Effector memory CD8-positive, alpha-beta T cell (primary cell): ENCODE results near the gene NEURL1B.

Source experiments
- ATAC-seq: fragments of 150-1000 bp; cut with Tn5 transposase; replicated peaks from 2 replicates; pipeline ENCODE4 v1.10.0; 2021; ENCODE audit warnings: mild to moderate bottlenecking, moderate library complexity
- DNase-seq, 3 experiments: peaks; one replicate each; pipeline ENCODE4 v3.0.0; 2021
- H3K27ac Mint-ChIP-seq, 2 donors: one replicate each; pipeline ENCODE4 v1.8.0; 2022; ENCODE audit warnings: mild to moderate bottlenecking in 2 of 2, mixed read lengths in 2 of 2, moderate library complexity in 2 of 2
- H3K27me3 Mint-ChIP-seq, 2 donors: one replicate each; pipeline ENCODE4 v1.8.0; 2022; ENCODE audit warnings: mixed read lengths in 2 of 2
- H3K36me3 Mint-ChIP-seq: one replicate; pipeline ENCODE4 v1.8.0; 2022; ENCODE audit warnings: mild to moderate bottlenecking, moderate library complexity, mixed read lengths; ENCODE audit not compliant: insufficient read depth
- H3K4me1 Mint-ChIP-seq, 2 donors: one replicate each; pipeline ENCODE4 v1.8.0; 2022; ENCODE audit warnings: low read depth in 2 of 2, mixed read lengths in 2 of 2
- H3K4me3 Mint-ChIP-seq, 2 donors: one replicate each; pipeline ENCODE4 v1.8.0; 2022; ENCODE audit warnings: mild to moderate bottlenecking in 2 of 2, mixed read lengths in 2 of 2, moderate library complexity in 2 of 2
- H3K9me3 Mint-ChIP-seq, 2 donors: one replicate each; pipeline ENCODE4 v1.8.0; 2022; ENCODE audit warnings: mixed read lengths in 2 of 2

Gene NEURL1B

GRCh38 chr5:172731680-172732074 lies 90.6 kb downstream of the NEURL1B start:
- peaks cover 0 to 6% of the 10 kb centered on the region in 2 donors for H3K27me3 Mint-ChIP-seq
- peak overlapping the region in 1 of 2 donors; percentile 84 for H3K27ac Mint-ChIP-seq

GRCh38 chr5:172732201-172732865 lies 91.3 kb downstream of the NEURL1B start:
- H3K9me3 Mint-ChIP-seq, result no peaks in the 10 kb centered on the region
- no peak for DNase-seq
- H3K27me3 Mint-ChIP-seq, result peaks cover 0 to 6% of the 10 kb centered on the region in 2 donors
- H3K4me1 Mint-ChIP-seq, result peaks cover 0 to 18% of the 10 kb centered on the region in 2 donors
- H3K27ac Mint-ChIP-seq, result peak overlapping the region; percentile 55 to 84
- peaks cover 3% of the 10 kb centered on the region for H3K36me3 Mint-ChIP-seq
- H3K4me3 Mint-ChIP-seq, result no peak overlapping the region
- no peak for ATAC-seq

More at GRCh38 chr5:172731680-172732074, 90.6 kb downstream of the NEURL1B start:
- Mint-ChIP-seq H3K36me3 (peaks cover 3% of the 10 kb centered on the region), H3K9me3 (no peaks in the 10 kb centered on the region), H3K4me3 (no peak overlapping the region), H3K4me1 (peaks cover 0 to 20% of the 10 kb centered on the region in 2 donors)
- DNase-seq (peak in 2 of 3 experiments; percentile 21 to 36), ATAC-seq (peak; percentile 87)

- no peak for DNase-seq
- H3K36me3 Mint-ChIP-seq, result no peaks in the 10 kb centered on the region
- H3K27ac Mint-ChIP-seq, result peak overlapping the region in 1 of 2 donors; percentile 55
- H3K4me3 Mint-ChIP-seq, result no peak overlapping the region
- H3K4me1 Mint-ChIP-seq, result peaks cover 0 to 14% of the 10 kb centered on the region in 2 donors
- no peaks in the 10 kb centered on the region for H3K27me3 Mint-ChIP-seq
- ATAC-seq, result no peak
- H3K9me3 Mint-ChIP-seq, result no peaks in the 10 kb centered on the region
These were observed 92.3 kb downstream of the NEURL1B start for GRCh38 chr5:172733131-172733973.

- ATAC-seq, result no peak
- no peaks in the 10 kb centered on the region for H3K36me3 Mint-ChIP-seq
These were observed 92.9 kb downstream of the NEURL1B start for GRCh38 chr5:172733974-172734346.

GRCh38 chr5:172735141-172735831 lies 94.2 kb downstream of the NEURL1B start:
- Mint-ChIP-seq H3K36me3 (no peaks in the 10 kb centered on the region), H3K4me1 (peaks cover 0 to 13% of the 10 kb centered on the region in 2 donors), H3K27me3 (no peaks in the 10 kb centered on the region), H3K27ac (no peak overlapping the region), H3K9me3 (no peaks in the 10 kb centered on the region), H3K4me3 (no peak overlapping the region)
- no peak for ATAC-seq
- DNase-seq, result no peak

More at GRCh38 chr5:172733974-172734346, 92.9 kb downstream of the NEURL1B start:
- Mint-ChIP-seq H3K9me3 (no peaks in the 10 kb centered on the region), H3K4me1 (peaks cover 0 to 14% of the 10 kb centered on the region in 2 donors), H3K27ac (no peak overlapping the region), H3K27me3 (no peaks in the 10 kb centered on the region), H3K4me3 (no peak overlapping the region)
- no peak for DNase-seq

- no peak for DNase-seq
These were observed 95.6 kb downstream of the NEURL1B start for GRCh38 chr5:172736508-172737135.

GRCh38 chr5:172739375-172739774 lies 98.3 kb downstream of the NEURL1B start:
- Mint-ChIP-seq H3K36me3 (peaks cover 4% of the 10 kb centered on the region), H3K9me3 (no peaks in the 10 kb centered on the region), H3K4me1 (peaks cover 3 to 21% of the 10 kb centered on the region in 2 donors), H3K27ac (no peak overlapping the region), H3K4me3 (no peak overlapping the region), H3K27me3 (peaks cover 0 to 6% of the 10 kb centered on the region in 2 donors)
- DNase-seq, result no peak
- no peak for ATAC-seq

More at GRCh38 chr5:172736508-172737135, 95.6 kb downstream of the NEURL1B start:
- H3K27me3 Mint-ChIP-seq, result peaks cover 0 to 5% of the 10 kb centered on the region in 2 donors
- H3K27ac Mint-ChIP-seq, result peak overlapping the region in 1 of 2 donors; percentile 76
- peaks cover 3 to 13% of the 10 kb centered on the region in 2 donors for H3K4me1 Mint-ChIP-seq
- H3K36me3 Mint-ChIP-seq, result no peaks in the 10 kb centered on the region
- H3K4me3 Mint-ChIP-seq, result no peak overlapping the region
- no peak for ATAC-seq
- no peaks in the 10 kb centered on the region for H3K9me3 Mint-ChIP-seq

- no peak for DNase-seq
- peaks cover 0 to 6% of the 10 kb centered on the region in 2 donors for H3K27me3 Mint-ChIP-seq
These were observed 99.6 kb downstream of the NEURL1B start for GRCh38 chr5:172740428-172741205.

More at GRCh38 chr5:172740428-172741205, 99.6 kb downstream of the NEURL1B start:
- Mint-ChIP-seq H3K36me3 (peaks cover 4% of the 10 kb centered on the region), H3K4me3 (no peak overlapping the region), H3K9me3 (no peaks in the 10 kb centered on the region), H3K4me1 (peaks cover 7 to 22% of the 10 kb centered on the region in 2 donors), H3K27ac (peak overlapping the region; percentile 44 to 73)
- peak; percentile 14 for ATAC-seq
